Suprapubic skin (tissue), 4 donors: ENCODE data around the gene HINFP. TPM values are rescaled to one million over a fixed set of nuclear protein-coding genes. Genes with fewer than 3 reads are reported as not detected.

Experiments used
- DNase-seq, 2 donors: peaks; one replicate each; pipeline ENCODE4 v3.0.0-alpha.2; 2019; ENCODE audit warnings: low spot score in 2 of 2
- H3K27ac ChIP-seq: fragments of 200-600 bp; sonication (generic); one replicate; pipeline ENCODE4 v1.5.1; 2019
- H3K27me3 ChIP-seq: fragments of 200-600 bp; sonication (generic); one replicate; pipeline ENCODE4 v1.5.1; 2019
- H3K36me3 ChIP-seq: fragments of 200-600 bp; sonication (generic); one replicate; pipeline ENCODE4 v1.5.1; 2019
- H3K4me1 ChIP-seq: fragments of 200-600 bp; sonication (generic); one replicate; pipeline ENCODE4 v1.5.1; 2019
- H3K4me3 ChIP-seq: fragments of 200-600 bp; sonication (generic); one replicate; pipeline ENCODE4 v1.5.1; 2019; ENCODE audit warnings: mild to moderate bottlenecking
- H3K9me3 ChIP-seq: fragments of 200-600 bp; sonication (generic); one replicate; pipeline ENCODE4 v1.5.1; 2019
- CTCF ChIP-seq, 2 donors: fragments of 200-600 bp in 1 of 2; fragments of 450-650 bp in 1 of 2; sonication (generic) in 1 of 2; IDR thresholded peaks; one replicate each; pipeline ENCODE4 v1.5.1; 2016 to 2019; ENCODE audit warnings: antibody characterized with exemption in 2 of 2, mild to moderate bottlenecking in 1 of 2, moderate library complexity in 1 of 2
- EP300 ChIP-seq: sonication (generic); formaldehyde crosslinking; IDR thresholded peaks from one replicate; pipeline ENCODE4 v1.6.1; 2017; ENCODE audit warnings: antibody characterized with exemption
- POLR2A ChIP-seq, 2 donors: fragments of 450-650 bp; IDR thresholded peaks; one replicate each; pipeline ENCODE4 v1.6.1; 2017; ENCODE audit warnings: antibody characterized with exemption in 2 of 2, mild to moderate bottlenecking in 2 of 2, moderate library complexity in 2 of 2
- POLR2AphosphoS5 ChIP-seq, 3 donors: sonication (generic); formaldehyde crosslinking; IDR thresholded peaks; one replicate each; pipeline ENCODE4 v1.6.1; 2017; ENCODE audit warnings: antibody characterized with exemption in 3 of 3
- WGBS: methylation state at CpG from one replicate; pipeline ENCODE4 v1.1.5; 2018; 5-methylcytosine and 5-hydroxymethylcytosine counted together
- total RNA-seq, 4 donors: library from RNA; depleted of rRNA; stranded (reverse); fragments of >200 nt; gene quantifications; one replicate each; pipeline ENCODE4 v1.1.0, GENCODE V29; 2016

Gene HINFP
- total RNA-seq, 4 donors from 2014 or later = 16.1 to 45.1 (median 26.7) TPM

GRCh38 chr11:119116601-119117000 lies 4.8 kb upstream of the HINFP start:
- whole genome bisulfite sequencing = 83% methylated on average over 5 of the region's 5 CpGs
- DNase-seq = peak in 1 of 2 donors; percentile 51
- Histone ChIP-seq H3K4me3 (no peak overlapping the region), H3K9me3 (no peaks in the 10 kb centered on the region), H3K4me1 (peaks cover 9% of the 10 kb centered on the region), H3K27ac (no peak overlapping the region), H3K36me3 (peaks cover 46% of the 10 kb centered on the region), H3K27me3 (no peaks in the 10 kb centered on the region)
- TF ChIP-seq CTCF (IDR thresholded peaks at IDR 0.05) (no peak), POLR2AphosphoS5 (IDR thresholded peaks at IDR 0.05) (no peak), POLR2A (IDR thresholded peaks at IDR 0.05) (no peak), EP300 (no peak)

GRCh38 chr11:119117004-119117706 lies 4.2 kb upstream of the HINFP start:
- H3K9me3 ChIP-seq = no peaks in the 10 kb centered on the region
- DNase-seq = no peak
- no peak overlapping the region for H3K4me3 ChIP-seq
- WGBS = 94% methylated on average over 3 of the region's 3 CpGs
- H3K36me3 ChIP-seq = peaks cover 40% of the 10 kb centered on the region
- H3K27ac ChIP-seq = no peak overlapping the region
- no peak for TF ChIP-seq CTCF (IDR thresholded peaks at IDR 0.05)
- TF ChIP-seq EP300 = no peak
- no peak for TF ChIP-seq POLR2A (IDR thresholded peaks at IDR 0.05)
- no peak for TF ChIP-seq POLR2AphosphoS5 (IDR thresholded peaks at IDR 0.05)
- no peaks in the 10 kb centered on the region for H3K27me3 ChIP-seq
- peaks cover 12% of the 10 kb centered on the region for H3K4me1 ChIP-seq

GRCh38 chr11:119118227-119118626 lies 3.2 kb upstream of the HINFP start:
- TF ChIP-seq CTCF (IDR thresholded peaks at IDR 0.05) = no peak
- TF ChIP-seq POLR2A (IDR thresholded peaks at IDR 0.05) = no peak
- no peak for TF ChIP-seq POLR2AphosphoS5 (IDR thresholded peaks at IDR 0.05)
- TF ChIP-seq EP300 = no peak
- Histone ChIP-seq H3K4me3 (no peak overlapping the region), H3K27me3 (no peaks in the 10 kb centered on the region), H3K27ac (no peak overlapping the region), H3K9me3 (no peaks in the 10 kb centered on the region), H3K36me3 (peaks cover 29% of the 10 kb centered on the region), H3K4me1 (peaks cover 22% of the 10 kb centered on the region)
- WGBS = 94% methylated on average over 5 of the region's 5 CpGs
- DNase-seq = no peak

- no peak for DNase-seq
- H3K4me3 ChIP-seq = no peak overlapping the region
- peaks cover 24% of the 10 kb centered on the region for H3K4me1 ChIP-seq
- TF ChIP-seq EP300 (no peak), POLR2A (IDR thresholded peaks at IDR 0.05) (no peak), CTCF (IDR thresholded peaks at IDR 0.05) (no peak), POLR2AphosphoS5 (IDR thresholded peaks at IDR 0.05) (no peak)
- 84% methylated on average over 1 of the region's 1 CpG for WGBS
- H3K27ac ChIP-seq = no peak overlapping the region
- no peaks in the 10 kb centered on the region for H3K9me3 ChIP-seq
- no peaks in the 10 kb centered on the region for H3K27me3 ChIP-seq
- peaks cover 24% of the 10 kb centered on the region for H3K36me3 ChIP-seq
These were observed 2.4 kb upstream of the HINFP start for GRCh38 chr11:119118946-119119345.

GRCh38 chr11:119120639-119121007 lies 757 bp upstream of the HINFP start:
- H3K36me3 ChIP-seq = peaks cover 20% of the 10 kb centered on the region
- peak overlapping the region; percentile 63 for H3K4me3 ChIP-seq
- H3K27me3 ChIP-seq = no peaks in the 10 kb centered on the region
- H3K4me1 ChIP-seq = peaks cover 27% of the 10 kb centered on the region
- WGBS = 17% methylated on average over 5 of the region's 5 CpGs
- TF ChIP-seq EP300 (no peak), POLR2AphosphoS5 (IDR thresholded peaks at IDR 0.05) (no peak), POLR2A (IDR thresholded peaks at IDR 0.05) (no peak), CTCF (IDR thresholded peaks at IDR 0.05) (no peak)
- H3K27ac ChIP-seq = peak overlapping the region; percentile 85
- no peaks in the 10 kb centered on the region for H3K9me3 ChIP-seq
- DNase-seq = no peak
